Muscle of arm (tissue), 12 donors: Measurements from ENCODE around the gene A1BG. TPM values are rescaled to one million over a fixed set of nuclear protein-coding genes. Genes with fewer than 3 reads are reported as not detected.
A peak's percentile ranks its signal among the peaks of the same experiment; 100 is the strongest.
"Not testable (repeated sequence)": the region's sequence is repeated elsewhere in the genome, so short reads cannot be mapped to it uniquely, and the experiment has no call there.

ENCODE experiments used
- DNase-seq: peaks from one replicate; pipeline ENCODE4 v3.0.0-alpha.2; 2013
- polyA plus RNA-seq, 12 donors: library from polyadenylated mRNA; unstranded; fragments of 120-200 nt; gene quantifications; one replicate each; pipeline ENCODE4 v1.2.1, GENCODE V29; 2013; ENCODE audit not compliant: insufficient read length in 12 of 12

The A1BG gene
- polyA plus RNA-seq, 12 donors = 2.3 to 6.0 (median 2.9) TPM; not detected in 2

DNA sequence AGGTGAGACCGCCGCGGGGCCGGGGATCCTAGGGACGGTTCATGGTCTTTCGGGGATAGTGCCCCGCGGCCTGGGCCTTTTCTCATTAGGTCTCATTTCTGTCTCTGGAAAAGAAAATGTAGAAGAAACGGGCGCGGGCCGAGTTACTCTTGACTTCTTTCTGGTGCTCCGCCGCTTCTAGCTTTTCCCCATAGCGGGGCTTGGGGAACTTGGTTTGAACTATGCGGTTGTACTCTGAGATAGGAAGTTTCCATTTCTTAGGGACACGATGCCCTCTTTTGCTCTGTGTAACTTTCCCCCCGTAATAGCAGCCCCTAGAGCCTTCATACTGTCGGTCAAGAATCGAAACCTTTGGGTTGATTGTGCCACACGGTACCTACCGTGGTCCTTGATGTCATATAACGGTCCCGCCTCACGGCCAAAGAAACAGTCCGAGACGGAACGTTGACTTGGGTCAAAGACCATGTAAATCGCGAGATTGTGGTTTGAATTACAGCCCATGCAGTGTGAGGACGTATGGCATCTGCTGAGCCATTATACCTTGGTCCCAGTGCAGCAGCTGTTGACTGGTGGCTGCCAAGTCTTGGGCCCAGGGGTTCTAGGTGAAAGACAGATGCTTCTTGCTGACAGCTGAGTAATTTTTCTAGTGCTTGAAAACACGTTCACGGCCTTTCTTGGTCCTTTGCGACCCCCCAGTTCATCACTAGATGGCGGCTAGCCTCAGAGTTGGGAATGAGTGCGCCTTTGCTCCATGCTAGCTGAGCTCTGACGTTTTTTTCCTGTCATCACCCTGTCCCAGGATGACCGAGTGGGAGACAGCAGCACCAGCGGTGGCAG is 34.3 kb upstream of the A1BG start:
- DNase-seq = no peak

DNA sequence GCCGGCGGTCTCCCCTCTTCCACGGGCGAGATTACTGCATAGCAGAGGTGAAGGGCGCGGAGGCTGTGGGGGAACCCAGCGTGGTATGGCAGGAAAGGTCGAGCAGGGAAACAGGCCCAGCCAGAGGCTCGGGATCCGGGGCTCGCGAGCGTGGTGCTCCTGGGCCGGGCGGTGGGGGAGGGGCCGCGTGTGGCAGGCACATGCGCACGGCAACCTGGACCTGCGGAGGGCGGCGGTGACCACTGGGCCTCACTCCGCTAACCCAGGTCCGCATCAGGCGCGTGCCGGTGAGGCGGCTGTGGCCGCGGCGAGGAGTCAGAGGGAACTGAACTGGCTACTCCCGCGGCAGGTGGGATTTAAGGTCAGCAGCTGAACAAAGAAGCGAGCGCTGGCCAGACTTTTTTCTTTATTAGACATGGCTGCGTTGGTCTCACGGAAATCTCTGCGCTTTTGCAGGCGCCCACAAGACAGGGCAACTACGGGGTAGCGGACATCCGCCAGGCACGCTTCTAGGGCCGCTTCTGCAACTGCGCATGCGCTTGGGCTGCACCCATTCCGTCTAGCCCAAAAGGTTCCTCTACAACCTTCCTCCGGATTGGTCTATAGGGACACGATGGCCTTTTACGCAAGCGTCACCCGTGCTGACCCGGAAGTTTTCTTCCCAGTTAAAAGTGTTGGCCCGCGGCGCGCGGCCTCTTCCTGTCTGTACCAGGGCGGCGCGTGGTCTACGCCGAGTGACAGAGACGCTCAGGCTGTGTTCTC is 33.5 kb upstream of the A1BG start, which contains the start of gene RPS5:
Gene RPS5, plus strand, starts transcription at position 694 of the 762 bp plus-strand sequence. CDS start 869 bp downstream, outside the sequence.
- peak; percentile 99 for DNase-seq

DNA sequence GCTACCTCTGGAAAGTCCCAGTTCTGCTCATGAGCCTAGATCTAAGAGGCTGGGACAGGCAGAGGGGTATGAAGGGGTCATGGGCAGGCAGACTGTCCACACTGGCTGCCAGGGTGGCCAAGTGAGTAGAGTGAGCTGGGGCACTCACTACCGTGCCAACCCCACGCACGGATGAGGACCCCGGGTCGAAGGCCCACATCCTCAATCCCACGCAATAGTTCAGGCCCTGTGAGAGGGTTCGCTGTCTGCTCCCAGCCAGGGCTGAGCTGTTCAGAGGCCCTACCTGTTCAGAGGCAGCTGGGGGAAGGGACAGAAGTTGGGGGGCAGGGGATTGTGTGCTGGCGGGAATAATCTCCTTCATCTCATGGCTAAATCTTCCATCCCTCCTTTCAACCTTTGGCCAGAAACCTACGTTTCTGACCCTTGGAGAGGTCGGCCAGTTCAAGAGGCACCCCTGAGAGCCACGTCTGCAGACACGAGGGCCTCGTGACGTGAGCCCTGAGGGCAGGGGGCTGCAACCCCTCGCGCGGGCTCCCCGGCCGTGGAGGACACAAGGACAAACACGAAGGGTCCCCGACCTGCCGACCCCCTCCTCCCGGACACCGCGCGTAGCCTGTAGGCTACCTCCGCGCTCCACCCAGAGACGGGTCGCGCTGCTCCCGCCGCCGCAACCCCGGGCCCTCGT is 32.7 kb upstream of the A1BG start:
- DNase-seq = no peak

- DNase-seq = no peak
These were observed 32.1 kb upstream of the A1BG start for GRCh38 chr19:58385313-58385890.

GRCh38 chr19:58382997-58383603 is 29.8 kb upstream of the A1BG start:
- no peak for DNase-seq

DNA sequence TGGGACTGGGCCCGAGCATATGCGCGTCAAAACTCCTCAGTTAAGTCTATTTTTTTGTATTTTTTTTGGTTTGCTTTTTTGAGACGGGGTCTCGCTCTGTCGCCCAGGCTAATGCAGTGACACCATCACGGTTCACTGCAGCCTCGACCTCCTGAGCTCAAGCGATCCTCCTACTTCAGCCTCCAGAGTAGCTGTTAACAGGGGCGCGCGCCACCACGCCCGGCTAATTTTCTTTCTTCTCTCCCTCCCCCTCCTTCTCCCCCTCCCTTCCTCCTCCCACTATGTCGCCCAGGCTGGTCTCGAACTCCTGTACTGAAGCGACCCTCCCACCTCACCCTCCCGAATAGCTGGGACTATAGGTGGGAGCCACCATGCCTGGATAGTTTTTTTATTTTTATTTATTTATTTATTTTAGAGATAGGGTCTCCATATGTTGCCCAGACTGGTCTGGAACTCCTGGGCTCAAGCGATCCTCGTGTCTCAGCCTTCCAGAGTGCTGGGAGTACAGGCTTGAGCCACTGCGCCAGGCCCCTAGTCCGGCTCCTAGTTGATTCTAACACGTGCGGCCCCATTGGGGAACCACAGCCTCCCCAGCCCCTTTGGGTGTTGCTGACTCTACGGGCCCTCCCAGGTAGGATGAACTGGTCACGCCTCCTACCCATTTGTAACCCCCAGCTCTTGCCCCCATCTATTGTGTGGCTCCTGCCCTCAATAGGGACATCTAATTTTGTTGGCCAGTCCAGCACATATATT is 28.3 kb upstream of the A1BG start:
- DNase-seq = no peak

DNA sequence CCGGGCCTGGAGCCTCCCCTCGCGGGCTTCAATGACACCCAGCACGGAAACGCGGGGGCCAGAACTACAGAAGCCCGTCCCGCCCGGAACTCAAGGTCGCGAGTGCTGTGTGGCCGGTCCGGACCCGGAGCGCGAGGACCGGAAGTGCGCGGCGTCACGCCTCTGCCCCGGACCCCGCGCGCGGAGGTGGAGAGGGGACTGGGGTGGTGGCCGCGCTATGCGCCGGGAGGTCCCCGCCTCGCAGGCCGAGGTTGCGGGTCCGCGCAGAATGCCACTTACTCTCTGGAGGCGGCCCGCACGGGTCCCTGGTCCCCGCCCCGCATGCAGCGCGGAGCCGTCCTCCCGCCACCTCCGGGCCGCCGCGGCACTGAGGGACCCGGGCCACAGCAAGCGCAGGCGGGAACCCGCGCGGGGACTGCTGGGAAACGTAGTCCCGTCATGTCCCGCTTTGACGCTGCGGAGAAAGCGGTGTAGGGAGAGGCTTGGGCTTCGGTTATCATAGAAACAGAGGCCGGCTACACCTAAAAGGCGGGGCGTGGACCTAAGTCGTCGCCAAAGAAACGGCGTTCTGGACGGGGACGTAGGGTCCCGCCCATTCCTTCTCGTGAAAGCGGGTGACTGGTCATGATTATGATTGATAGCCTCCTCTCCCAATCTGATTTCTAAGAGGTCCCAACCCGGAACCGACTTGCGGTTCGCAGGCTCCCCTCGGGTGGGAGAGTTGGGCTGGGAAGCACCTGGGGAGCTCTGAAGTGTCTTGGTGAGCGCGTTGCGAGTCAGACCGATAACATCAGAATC is 27.6 kb upstream of the A1BG start, which contains the start of gene ZNF837:
Gene ZNF837, minus strand, starts transcription at position 369 of the 798 bp plus-strand sequence. CDS start 11,698 bp downstream, outside the sequence.
- peak; percentile 100 for DNase-seq

GRCh38 chr19:58380037-58380661 is 26.9 kb upstream of the A1BG start:
- no peak for DNase-seq

- DNase-seq = no peak
These were observed 26.0 kb upstream of the A1BG start for GRCh38 chr19:58379246-58379645.

GRCh38 chr19:58376724-58377123 is 23.4 kb upstream of the A1BG start:
- not testable (repeated sequence) for DNase-seq

DNA sequence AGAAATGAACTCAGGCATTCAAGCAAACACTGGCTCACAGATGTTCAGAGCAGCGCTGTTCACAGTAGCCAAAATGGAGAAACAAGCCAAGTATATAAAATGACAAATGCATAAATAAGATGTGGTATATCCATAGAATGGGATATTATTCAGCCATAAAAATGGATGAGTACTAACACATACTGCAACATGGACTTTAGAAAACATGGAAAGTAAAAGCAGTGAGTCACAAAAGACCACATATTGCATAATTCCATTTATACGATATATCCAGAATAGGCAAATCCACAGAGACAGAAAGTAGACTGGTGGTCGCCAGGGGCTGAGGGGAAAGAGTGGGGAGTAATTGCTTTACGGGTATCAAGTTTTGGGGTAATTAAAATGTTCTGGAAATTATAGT is 20.9 kb upstream of the A1BG start:
- DNase-seq = no peak

GRCh38 chr19:58372311-58373133 is 19.2 kb upstream of the A1BG start:
- no peak for DNase-seq

DNA sequence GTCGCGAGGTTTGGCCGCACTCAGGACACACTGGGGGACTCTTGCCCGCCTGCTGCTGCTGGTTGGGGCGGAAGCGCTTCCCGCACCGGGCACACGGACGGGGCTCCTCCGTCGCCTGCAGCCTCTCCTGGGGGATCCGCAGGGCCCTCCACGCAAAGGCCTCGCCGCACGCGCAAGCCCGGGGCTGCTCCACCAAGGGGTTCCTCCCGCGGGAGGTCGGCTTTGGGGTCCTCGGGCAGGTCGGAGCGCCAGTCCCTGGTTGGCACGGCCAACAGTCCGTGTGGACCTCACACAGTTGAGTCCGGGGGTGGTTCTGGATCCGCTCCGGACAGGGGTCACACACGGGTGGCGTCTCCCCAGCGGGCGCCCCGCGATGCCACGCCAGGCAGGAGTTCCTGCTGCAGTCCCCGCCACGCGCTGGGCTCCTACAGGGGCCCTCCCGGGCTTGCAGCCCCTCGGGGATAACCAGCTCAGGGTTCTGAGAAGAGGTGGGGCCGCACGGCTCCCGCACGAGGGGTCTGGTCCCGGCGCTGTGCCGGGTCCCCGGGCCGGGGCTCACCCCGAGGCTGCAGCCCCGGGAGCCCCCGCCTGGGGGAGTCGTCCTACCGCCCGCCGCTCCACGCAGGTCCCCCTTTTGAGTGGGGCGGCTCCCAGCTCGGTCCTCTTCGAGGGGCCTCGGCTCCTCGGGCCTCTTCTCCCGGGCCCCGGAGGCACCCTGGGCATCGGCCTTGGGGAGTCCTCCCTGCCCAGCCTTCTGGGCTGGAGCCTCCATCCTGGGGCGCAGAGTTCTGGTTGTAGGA is 15.5 kb upstream of the A1BG start:
- no peak for DNase-seq

- no peak for DNase-seq
These were observed 14.6 kb upstream of the A1BG start for GRCh38 chr19:58367698-58368454.

GRCh38 chr19:58366585-58367430 is 13.5 kb upstream of the A1BG start:
- no peak for DNase-seq

- DNase-seq = no peak
These were observed 10.9 kb upstream of the A1BG start for GRCh38 chr19:58364146-58364545.
